HG02588 (cell line): ENCODE data around the gene PRKCA.

Experiments used
- ATAC-seq: cut with Tn5 transposase; IDR thresholded peaks from one replicate; pipeline ENCODE4 v1.9.1; 2021; ENCODE audit warnings: mild to moderate bottlenecking, moderate library complexity; ENCODE audit not compliant: unreplicated experiment

Gene PRKCA

DNA sequence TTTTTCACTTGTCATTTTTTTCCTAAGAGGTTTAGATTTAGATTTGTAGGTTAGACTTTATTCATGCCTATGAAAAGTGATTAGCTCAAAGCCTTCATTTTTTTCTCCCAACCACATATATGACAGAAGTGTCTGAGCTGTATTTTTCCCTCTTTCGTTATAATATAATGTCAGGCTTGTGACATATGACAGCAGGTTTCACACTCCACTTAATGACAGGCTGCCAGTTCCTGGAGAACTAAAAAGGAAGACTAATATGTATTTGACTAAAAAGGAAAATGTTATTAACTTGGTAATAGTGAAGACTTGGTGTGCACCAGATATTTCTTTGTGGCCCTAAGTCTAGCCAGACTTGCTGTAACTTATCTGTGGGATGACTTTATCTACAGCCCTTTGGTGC, 331.8 kb downstream of the PRKCA start:
- no peak for ATAC-seq

DNA sequence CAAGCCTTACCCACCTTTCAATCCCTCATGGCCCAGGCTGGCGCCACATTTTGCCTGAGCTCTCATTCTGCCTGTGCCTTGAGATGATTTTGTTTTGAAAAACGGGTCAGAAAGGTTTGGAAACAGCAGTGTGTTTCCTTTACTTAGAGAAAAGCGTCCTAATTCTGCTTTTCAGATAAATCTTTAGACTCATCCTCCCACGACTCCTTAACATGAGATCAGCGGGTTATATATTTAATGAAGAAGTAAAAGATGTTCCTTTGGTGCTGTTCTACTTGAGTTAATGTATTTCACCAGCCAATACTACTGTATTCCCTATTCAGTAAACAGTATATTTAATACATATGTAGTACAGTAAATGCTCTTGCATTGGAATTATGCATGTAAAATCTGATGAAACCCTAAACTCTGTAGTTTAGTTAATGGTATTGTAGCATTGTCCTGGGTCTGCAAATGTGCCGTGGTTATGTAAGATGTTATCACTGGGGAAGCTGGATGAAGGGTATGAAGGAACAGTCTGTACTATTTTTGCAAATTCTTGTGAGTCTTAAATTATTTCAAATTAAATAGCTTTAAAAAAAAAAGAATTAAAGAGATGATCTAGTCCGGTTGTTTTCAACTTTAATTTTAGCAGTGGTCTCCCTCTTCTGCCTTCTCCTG, 333.1 kb downstream of the PRKCA start:
- no peak for ATAC-seq

- ATAC-seq = no peak
Observed at GRCh38 chr17:66636111-66636510, 333.7 kb downstream of the PRKCA start.

- ATAC-seq = no peak
Observed at GRCh38 chr17:66637491-66637890, 335.1 kb downstream of the PRKCA start.

- ATAC-seq = no peak
Observed at GRCh38 chr17:66638707-66639479, 336.5 kb downstream of the PRKCA start.

DNA sequence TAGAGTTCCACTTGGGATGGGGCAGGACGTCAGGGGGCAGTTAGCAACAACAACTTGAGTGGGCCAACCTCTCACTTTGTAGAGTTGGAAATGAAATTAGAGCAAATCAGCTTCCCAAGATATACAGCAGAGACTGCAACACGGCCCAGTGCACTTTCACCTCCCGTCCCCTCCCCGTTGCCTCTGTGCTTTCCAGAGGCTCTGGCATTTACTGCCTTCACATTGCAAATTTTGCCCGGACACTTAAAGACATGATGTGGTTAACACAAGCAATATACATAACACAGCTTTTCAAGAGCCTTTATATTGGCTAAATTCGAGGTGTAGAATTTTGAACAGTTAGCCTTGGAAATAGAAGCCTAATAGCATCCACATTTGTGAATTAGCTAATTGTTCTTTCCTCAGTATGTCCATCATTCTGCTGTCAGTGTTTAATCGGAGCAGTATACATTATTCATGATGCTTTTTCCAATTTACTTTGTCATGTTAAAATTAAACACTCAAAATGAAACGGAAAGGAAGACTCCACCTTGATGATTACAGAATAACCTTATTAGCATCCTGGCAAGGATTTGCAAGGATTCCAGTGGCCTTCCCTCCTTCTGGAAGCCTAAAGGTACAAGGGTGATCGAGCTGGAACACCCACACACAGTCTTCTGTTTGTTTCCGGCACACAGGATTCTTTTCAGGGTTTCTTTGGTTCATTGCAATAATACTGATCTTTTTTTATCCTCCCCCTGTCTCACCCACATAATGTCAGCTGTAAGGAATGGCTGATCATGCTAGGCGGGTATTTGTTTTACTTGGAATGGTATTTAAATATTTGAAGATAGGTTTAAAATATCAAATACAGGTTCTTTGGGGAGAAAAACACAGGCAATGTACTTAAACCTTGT, 341.6 kb downstream of the PRKCA start:
- no peak for ATAC-seq

GRCh38 chr17:66645259-66645658, 342.8 kb downstream of the PRKCA start:
- no peak for ATAC-seq

DNA sequence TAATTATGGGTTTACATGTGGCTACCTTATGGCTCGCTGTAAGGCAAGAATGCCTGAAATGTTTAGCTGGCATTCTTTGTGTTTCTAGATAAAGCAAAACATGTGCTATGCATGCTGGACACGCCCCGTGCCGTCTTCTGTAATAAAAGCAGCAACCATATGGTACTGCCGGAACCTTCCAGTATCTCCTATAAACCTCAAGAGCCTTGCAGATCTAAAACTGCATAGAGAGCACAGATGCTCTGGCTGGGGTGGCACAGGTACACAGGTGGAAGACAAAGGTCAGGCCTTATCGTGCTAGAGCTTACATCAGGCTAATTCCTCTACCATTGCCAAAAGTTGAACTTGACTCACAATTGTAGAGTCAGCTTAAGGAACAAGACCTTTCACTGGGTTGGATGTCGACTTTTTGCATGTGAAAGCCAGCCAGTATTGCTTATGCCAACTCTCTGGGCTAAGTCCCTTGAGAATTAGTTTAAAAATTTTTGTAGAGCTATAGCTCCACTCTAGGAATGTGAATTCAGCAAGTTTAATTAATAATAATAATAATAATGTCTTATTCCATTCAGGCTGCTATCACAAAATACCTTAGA, 345.1 kb downstream of the PRKCA start:
- ATAC-seq = no peak

- ATAC-seq = no peak
Observed at GRCh38 chr17:66649818-66650543, 347.6 kb downstream of the PRKCA start.

GRCh38 chr17:66650544-66650877, 348.1 kb downstream of the PRKCA start:
- ATAC-seq = no peak

GRCh38 chr17:66652840-66653507, 350.6 kb downstream of the PRKCA start:
- ATAC-seq = no peak

DNA sequence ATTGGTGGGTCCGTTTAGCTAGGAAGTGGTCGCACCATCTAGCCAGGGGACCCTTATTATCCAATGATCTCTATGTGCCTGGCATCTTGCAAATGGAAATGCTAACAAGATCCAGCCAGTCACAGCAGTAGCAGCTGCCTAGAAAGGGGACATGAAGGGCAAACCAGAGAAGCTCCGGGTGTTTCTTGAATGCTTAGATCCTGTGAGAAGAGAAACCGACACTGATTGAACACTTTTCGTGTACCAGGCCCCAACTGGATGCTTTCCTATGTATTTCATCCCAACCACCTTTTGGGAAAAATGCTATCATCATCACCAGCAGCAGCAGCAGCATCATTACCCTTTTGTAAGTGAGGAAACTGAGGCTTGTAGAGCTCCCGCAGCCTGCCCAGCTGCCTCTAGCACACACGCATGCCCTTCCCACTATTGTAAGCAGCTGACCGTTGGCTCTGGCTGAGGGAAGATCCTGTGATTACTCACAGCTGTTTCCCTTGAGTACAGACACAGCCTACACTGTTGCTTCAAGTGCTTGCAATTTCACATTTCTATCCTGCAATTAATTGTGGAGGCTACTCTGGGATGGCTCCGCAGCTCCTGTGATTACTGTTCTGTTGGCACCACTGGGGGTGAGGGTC, 351.8 kb downstream of the PRKCA start:
- ATAC-seq = no peak

- ATAC-seq = no peak
Observed at GRCh38 chr17:66654764-66655163, 352.4 kb downstream of the PRKCA start.

DNA sequence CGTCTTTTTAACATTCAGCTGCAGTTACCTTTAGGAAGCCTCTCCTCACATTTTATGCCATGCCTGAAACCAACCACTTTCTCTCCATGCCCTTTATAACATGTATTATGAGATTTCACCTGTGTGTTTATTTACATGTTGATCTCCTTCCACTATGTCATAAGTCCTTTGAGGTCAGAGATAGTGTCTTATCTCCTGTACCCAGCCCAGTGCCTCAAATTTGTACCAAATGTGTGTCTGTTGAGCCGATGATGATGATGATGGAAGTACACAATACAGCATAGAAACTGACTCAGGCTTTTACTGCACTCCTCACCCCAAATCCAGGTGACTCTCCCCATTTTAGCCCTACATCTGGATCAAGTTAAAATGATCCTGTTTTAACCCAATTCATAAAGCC, 353.0 kb downstream of the PRKCA start:
- ATAC-seq = no peak

GRCh38 chr17:66655861-66656260, 353.4 kb downstream of the PRKCA start:
- ATAC-seq = no peak

DNA sequence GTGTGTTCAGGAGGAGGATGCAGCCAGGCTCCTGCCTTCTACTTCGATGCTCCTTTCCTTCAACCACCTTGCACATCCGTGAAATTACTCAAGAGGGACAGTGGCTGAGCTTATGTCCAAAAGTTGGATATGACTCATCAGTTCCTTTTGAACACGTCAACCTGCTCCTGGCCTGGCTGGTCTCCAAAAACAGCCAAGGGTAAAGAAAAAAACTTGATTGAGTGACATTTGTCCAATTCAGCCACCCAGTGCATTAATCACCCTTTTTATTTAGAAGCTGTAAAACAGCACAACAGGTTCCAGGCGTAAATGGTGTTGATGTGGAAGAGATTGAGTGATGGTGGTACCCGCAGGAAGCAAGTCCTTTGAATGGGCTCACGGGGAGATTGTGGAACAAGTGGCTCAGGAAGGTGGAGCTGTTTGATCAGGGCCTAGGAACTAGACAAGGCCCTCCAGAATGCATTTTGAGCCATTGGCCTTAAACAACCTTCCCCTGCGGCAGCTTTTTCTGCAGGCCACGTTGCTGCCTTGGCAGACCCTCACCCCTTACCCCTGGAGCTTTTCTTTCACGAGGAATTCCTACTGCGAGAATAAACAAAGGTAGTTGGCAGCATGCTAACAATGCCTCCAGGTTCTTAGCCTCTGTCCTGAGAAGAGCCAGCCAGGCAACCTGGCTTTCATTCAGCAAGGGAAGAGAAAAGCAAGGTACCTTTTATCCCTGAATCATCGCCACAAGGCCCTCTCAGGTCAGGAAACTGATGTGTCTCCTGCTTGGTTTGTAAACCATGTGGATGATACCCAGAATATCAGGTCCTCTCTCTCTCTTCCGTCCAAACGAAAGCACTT, 359.2 kb downstream of the PRKCA start:
- no peak for ATAC-seq

DNA sequence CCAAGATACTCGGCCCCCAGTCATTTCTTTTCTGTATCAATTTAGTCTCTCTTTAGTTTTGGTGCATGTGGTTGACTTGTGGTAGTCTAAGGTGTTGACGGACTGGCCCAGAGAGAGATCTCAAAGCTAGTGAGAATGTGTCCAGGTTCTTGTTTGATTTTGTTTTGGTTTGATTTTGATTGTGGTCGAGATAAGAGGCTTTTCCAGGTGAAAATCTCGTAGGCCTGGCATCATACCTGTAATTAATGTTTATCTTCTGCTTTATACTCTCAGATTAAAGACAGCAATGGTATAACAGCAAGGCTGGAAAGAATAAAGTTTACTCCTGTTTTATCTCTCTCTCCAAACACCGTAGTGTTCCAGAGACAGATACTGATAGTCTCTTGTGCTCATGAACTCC, 360.1 kb downstream of the PRKCA start:
- ATAC-seq = no peak

DNA sequence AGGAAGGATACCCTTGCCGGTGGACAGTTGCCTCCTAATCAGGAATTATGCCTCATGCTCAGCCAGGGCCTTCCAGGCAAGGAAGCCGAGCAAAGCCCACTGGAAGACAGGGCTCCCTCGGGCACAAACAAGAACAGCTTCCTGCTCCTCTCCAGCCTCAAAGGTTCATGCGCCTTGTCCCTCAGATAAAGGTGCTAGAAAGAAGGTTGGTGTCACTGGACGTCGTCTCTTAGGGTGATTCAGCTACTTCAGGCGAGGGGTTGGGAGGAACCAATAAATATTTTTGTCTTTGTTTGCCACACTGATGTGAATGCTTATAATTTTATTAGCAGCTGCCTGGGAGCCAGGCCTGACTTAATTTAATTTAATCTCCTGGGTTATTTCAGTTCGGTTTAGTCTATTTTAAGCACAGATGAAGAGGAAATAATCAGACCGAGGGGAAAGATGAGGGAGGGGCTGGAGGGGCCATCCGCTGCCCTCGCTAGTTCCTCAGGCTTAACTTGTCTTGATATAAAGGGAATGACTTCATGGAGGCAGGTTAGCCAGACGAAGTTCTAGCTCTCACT, 360.7 kb downstream of the PRKCA start:
- no peak for ATAC-seq
